Lower leg skin (tissue), 4 donors: ENCODE results near the gene LIN52. TPM values are rescaled to one million over a fixed set of nuclear protein-coding genes. Genes with fewer than 3 reads are reported as not detected.

ENCODE experiments used
- DNase-seq, 2 donors: peaks; one replicate each; pipeline ENCODE4 v3.0.0-alpha.2; 2019; ENCODE audit warnings: low spot score in 2 of 2
- H3K4me3 ChIP-seq: fragments of 200-600 bp; sonication (generic); 2 replicates; pipeline ENCODE4 v1.5.1; 2017; ENCODE audit warnings: mild to moderate bottlenecking, low read depth; ENCODE audit not compliant: poor library complexity, severe bottlenecking
- POLR2A ChIP-seq, 2 donors: fragments of 450-650 bp; IDR thresholded peaks; one replicate each; pipeline ENCODE4 v1.6.1; 2016 to 2017; ENCODE audit warnings: antibody characterized with exemption in 2 of 2, mild to moderate bottlenecking in 1 of 2, moderate library complexity in 1 of 2
- WGBS, 2 donors: methylation state at CpG; one replicate each; pipeline ENCODE4 v1.1.5; 2018; 5-methylcytosine and 5-hydroxymethylcytosine counted together
- intact Hi-C: fragments of 100-400 bp; cut with DNase I; formaldehyde crosslinking; loops from one replicate; pipeline ENCODE4 v1.15.0; 2023; ENCODE audit warnings: low total_unique reads
- total RNA-seq, 4 donors: library from RNA; depleted of rRNA; stranded (reverse); fragments of >200 nt; gene quantifications; one replicate each; pipeline ENCODE4 v1.1.0, GENCODE V29; 2016
- TF ChIP-seq, protein P1 (sequence below), 3 donors: fragments of 450-650 bp; IDR thresholded peaks; one replicate each; pipeline ENCODE4 v1.5.1; 2016; ENCODE audit warnings: antibody characterized with exemption in 3 of 3, mild to moderate bottlenecking in 3 of 3, moderate library complexity in 2 of 3

LIN52 gene
- total RNA-seq, 4 donors from 2014 or later = 5.6 to 7.9 (median 5.8) TPM

DNA sequence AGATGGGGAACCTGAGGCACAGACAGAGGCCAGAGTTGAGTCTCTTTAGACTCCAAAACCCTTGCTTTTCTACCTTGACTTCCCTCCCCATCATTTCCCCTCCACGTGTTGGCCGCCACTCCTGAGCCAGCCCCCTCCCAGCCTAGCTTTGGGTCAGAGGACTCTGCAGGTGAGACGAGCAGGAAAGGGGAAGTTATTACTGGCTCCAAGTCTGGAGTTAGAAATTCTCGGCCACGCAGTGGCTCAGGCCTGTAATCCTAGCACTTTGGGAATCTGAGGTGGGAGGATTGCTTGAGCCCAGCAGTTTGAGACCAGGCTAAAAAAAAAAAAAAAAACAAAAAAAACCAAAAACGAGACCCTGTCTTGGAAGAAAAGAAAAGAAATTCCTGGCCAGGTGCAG, 163.3 kb downstream of the LIN52 start:
- H3K4me3 ChIP-seq = no peak overlapping the region
- WGBS, 2 donors = 64 to 68% methylated on average over 6 of the region's 6 CpGs
- DNase-seq = no peak
- intact Hi-C loops = no loop called here
- no peak for TF ChIP-seq POLR2A (IDR thresholded peaks at IDR 0.05)
- TF ChIP-seq, protein P1, sequence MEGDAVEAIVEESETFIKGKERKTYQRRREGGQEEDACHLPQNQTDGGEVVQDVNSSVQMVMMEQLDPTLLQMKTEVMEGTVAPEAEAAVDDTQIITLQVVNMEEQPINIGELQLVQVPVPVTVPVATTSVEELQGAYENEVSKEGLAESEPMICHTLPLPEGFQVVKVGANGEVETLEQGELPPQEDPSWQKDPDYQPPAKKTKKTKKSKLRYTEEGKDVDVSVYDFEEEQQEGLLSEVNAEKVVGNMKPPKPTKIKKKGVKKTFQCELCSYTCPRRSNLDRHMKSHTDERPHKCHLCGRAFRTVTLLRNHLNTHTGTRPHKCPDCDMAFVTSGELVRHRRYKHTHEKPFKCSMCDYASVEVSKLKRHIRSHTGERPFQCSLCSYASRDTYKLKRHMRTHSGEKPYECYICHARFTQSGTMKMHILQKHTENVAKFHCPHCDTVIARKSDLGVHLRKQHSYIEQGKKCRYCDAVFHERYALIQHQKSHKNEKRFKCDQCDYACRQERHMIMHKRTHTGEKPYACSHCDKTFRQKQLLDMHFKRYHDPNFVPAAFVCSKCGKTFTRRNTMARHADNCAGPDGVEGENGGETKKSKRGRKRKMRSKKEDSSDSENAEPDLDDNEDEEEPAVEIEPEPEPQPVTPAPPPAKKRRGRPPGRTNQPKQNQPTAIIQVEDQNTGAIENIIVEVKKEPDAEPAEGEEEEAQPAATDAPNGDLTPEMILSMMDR (IDR thresholded peaks at IDR 0.05) = no peak

DNA sequence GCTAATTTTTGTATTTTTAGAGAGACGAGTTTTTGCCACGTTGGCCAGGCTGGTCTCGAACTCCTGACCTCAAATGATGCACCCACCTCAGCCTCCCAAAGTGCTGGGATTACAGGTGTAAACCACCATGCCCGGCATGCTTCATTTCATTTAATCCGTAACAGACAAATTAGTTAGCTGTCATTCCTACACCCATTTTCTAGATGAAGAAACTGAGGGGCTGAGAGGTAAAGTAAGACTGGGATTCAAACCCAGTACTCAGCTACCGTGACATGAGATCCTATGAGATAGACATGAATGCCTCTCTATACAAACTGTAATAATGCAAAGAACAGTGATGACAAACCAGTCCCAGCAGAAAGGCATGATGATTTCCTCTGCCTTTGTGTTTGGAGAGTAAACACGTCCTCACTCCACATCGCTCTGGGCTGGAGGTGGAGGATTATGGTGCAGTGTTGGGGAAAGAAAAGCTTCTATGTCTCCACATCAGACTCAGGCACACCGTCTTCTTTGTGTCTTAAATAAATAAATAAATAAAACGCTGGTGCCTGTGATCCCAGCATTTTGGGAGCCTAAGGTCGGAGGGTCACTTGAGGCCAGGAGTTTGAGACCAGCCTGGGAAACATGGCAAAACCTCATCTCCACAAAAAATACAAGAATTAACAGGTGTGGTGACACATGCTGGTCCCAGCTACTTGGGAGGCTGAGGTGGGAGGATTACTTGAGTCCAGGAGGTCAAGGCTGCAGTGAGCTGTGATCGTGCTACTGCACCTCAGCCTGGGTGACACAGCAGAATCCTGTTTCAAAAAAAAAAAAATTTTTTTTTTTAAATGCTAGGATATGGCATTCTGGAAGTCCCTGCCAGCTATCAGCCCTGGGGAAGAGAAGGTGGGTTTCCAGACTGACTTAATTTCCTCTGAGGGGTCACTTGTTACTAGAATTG, 164.9 kb downstream of the LIN52 start:
- intact Hi-C loops = loop anchor here (10.0 kb wide), 1 partner anchor 135 kb away; no protein-coding TSS in a partner anchor
- 73 to 79% methylated on average over 12 of the region's 12 CpGs for WGBS, 2 donors
- H3K4me3 ChIP-seq = no peak overlapping the region
- DNase-seq = no peak
- TF ChIP-seq, protein P1 (IDR thresholded peaks at IDR 0.05) = no peak

Other genes with a start within 250 kb of the LIN52 start
- gene PTGR2, start 233.1 kb upstream of the LIN52 start, total RNA-seq = 10 to 100 TPM in 1 of 4 donors, 1 to 10 TPM in 3; 4.2 to 13.5 (median 8.3) TPM
- 10 to 100 TPM; 38.7 to 55.3 (median 50.5) TPM for gene ZNF410, start 198.1 kb upstream of the LIN52 start, total RNA-seq
- gene FAM161B, start 134.9 kb upstream of the LIN52 start, total RNA-seq = 1 to 10 TPM; 1.7 to 3.8 (median 3.2) TPM
- gene COQ6, start 134.7 kb upstream of the LIN52 start, total RNA-seq = 10 to 100 TPM; 20.9 to 42.7 (median 38.7) TPM
- 10 to 100 TPM in 2 of 4 donors, 1 to 10 TPM in 2; 3.9 to 16.9 (median 10.8) TPM for gene ENTPD5, start 65.7 kb upstream of the LIN52 start, total RNA-seq
- 1 to 10 TPM; 2.1 to 9.1 (median 3.7) TPM for gene BBOF1, start 65.6 kb upstream of the LIN52 start, total RNA-seq
- gene ALDH6A1, start 503 bp upstream of the LIN52 start, total RNA-seq = 10 to 100 TPM; 12.7 to 37.5 (median 20.0) TPM
- gene VSX2, start 154.5 kb downstream of the LIN52 start, total RNA-seq = not detected
- 10 to 100 TPM; 29.6 to 50.3 (median 33.9) TPM for gene ABCD4, start 218.0 kb downstream of the LIN52 start, total RNA-seq